ENCODE measurements around the gene ODAD3.
"Not testable (repeated sequence)": the region's sequence is repeated elsewhere in the genome, so short reads cannot be mapped to it uniquely, and the experiment has no call there.

The ODAD3 gene

DNA sequence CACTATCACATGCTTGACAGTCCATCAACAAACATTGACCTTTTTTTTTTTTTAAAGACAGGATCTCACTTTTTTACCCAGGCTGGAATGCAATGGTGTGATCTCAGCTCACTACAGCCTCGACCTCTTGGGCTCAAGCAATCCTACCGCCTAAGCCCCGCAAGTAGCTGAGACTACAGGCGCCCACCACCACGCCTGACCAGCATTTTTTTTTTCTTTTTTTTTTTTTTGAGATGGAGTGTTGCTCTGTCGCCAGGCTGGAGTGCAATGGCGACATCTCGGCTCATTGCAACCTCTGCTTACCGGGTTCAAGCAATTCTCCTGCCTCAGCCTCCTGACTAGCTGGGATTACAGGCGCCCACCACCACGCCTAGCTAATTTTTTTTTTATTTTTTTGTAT is 24.0 kb upstream of the ODAD3 start:
- not testable (repeated sequence) for DNase-seq

DNA sequence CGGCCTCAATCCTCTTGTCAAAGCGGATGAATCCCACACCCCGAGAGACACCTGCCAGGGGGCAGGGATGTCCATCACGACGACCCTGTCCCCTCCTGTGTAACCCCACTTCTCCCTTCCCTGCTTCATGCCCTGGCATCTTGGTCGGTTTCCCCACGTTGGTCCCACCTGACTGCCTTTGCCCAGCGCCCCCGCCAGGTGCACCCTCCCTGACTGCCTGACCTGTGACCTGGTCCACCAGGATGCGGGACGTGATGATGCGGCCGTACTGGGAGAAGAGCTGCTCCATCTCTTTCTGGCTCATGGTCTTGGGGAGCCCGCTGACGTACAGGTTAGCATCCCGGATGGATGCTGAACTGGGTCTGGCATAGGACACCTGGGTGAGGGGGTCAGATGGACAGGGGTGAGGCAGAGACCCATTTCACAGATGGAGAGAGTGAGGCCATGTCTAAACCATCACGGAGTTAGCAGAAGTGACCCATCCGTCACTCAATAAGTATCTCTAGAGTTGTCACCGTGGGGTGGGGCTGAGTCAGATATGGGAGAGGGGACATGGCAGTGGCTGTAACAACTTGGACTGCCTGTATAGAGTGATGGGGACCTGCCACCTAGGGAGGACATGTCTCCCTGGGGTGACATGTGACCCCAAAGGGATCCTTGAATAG is 23.4 kb upstream of the ODAD3 start:
- DNase-seq, result no peak

DNA sequence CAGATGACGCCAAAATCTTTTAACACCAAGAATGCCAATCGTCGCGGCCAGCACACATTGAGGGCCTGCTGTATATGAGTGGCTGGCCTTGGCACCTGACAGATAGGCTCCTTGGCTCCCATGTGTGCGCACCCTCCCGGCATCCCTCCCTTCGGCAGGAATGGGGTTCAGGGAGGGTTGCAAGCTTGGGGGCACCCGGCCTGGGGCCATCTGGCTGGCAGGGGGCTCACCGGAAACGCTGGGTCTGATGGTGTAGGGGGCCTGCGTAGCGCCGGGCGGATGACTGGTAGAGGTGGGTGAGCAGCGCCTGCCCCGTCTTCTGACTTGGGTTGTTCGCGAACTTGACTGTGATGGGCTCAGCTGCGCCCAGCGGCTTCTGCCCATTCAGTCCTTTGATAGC is 22.9 kb upstream of the ODAD3 start:
- no peak for DNase-seq

DNA sequence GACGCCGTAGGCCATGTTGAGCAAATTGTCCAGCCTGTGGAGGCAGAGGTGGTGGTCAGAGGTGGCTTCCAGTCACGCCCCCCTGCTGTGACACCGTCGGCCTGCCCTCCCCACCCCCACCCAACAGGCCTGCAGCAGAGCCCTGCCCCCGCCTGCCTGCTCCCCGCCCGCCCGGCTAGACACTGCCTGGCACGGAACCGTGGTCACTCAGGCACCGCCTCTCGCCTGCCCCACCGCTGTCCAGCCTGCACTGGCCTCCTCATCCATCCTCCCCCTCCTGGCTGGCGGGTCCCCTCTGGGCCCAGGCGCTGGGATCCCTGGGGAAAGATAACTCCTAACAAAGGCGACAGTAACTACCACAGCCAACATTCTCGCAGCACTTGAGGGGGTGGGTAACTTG is 22.2 kb upstream of the ODAD3 start:
- no peak for DNase-seq

DNA sequence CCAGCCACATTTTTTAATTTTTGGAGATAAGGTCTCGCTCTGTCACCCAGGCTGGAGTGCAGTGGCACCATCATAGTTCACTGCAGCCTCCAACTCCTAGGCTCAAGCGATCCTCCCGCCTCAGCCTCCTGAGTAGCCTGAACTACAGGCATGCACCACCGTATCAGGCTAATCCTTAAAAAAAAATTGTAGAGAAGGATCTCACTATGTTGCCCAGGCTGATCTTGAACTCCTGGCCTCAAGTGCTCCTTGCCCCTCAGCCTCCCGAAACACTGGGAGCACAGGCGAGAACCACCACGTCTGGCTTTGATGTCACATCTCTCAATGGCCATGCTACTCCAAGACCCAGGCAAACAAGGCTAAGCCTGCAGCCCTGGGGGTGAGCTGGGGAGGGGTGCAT is 21.7 kb upstream of the ODAD3 start:
- no peak for DNase-seq

DNA sequence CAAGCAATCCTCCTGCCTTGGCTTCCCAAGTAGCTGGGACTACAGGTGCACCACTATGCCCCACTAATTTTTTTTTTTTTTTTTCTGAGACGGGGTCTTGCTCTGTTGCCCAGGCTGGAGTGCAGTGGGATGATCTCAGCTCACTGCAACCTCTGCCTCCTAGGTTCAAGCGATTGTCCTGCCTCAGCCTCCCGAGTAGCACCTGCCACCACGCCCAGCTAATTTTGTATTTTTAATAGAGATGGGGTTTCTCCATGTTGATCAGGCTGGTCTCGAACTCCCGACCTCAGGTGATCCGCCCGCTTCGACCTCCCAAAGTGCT is 20.3 kb upstream of the ODAD3 start:
- not testable (repeated sequence) for DNase-seq

DNA sequence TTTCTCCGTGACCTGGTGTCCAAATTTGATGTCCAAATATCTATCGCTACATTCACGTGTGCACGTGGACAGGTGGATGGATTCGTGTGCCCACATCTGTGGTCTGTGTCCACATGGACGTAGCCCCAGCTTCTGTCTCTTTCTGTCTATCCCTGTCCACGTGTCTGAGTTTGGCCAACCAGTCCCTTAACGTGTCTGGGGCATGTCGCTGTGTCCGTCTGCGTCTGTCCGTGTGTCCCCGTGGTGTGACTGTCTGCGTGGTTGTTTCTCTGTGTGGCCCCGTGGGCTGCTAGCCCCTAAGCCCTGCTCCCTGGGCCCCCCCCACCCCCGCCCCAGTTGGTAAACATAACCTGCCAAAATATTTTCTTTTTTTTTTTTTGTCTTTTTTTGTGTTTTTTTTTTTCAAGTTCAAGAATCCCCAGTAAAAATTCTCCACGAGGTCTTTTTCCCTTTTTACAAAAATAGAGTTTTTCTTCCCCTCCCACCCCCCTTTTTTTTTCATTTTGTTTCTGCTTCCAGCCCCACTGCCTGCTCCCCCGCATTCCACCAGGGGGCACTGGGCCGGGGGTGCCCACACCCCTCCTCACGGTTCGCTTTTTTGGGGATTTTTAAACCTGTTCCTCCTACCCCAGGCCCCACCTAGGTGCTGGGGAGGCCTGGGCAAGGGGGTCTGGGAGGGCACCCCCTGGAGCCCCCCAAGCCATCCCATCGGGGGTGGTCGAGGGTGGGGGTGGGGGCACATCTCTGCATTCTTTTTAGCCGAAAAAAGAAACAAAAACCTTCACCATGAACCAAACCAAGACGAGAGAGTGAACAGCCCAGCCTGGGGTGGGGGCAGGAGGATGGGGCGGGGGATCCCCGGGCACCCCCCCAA is 18.8 kb upstream of the ODAD3 start:
- DNase-seq, result no peak

DNA sequence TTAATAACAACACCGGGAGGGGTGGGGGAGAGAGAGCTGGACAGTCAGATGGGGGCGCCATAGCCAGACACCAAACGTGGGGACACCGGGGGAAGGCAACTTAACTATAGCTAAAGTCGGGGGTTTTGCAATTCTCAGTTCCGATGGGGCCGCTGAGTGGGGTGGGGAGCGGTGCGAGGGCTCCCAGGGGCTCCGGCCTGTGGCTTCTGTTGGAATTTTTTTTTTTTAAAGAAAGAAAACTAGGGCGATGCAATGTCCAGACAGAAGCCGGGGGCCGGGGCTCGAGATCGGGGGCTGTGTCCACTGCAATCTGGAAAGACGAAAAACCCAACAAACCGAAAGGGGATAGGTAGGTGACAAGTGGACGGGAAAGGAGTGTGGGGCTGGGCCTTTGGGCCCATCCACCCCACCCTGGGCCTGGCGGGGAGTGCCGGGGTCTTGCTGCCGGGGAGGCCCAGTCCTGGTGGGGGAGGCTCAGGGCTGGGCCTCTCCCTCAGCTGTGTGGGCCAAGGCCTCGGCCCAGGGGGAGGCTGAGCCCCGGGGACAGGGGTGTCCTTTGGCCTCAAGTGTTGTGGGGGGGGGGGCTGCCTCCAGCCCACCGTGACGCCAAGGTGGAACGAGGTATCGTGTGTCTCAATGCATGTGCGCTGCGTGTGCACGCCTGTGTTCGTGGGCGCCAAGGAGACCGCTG is 17.8 kb upstream of the ODAD3 start:
- DNase-seq, result no peak

DNA sequence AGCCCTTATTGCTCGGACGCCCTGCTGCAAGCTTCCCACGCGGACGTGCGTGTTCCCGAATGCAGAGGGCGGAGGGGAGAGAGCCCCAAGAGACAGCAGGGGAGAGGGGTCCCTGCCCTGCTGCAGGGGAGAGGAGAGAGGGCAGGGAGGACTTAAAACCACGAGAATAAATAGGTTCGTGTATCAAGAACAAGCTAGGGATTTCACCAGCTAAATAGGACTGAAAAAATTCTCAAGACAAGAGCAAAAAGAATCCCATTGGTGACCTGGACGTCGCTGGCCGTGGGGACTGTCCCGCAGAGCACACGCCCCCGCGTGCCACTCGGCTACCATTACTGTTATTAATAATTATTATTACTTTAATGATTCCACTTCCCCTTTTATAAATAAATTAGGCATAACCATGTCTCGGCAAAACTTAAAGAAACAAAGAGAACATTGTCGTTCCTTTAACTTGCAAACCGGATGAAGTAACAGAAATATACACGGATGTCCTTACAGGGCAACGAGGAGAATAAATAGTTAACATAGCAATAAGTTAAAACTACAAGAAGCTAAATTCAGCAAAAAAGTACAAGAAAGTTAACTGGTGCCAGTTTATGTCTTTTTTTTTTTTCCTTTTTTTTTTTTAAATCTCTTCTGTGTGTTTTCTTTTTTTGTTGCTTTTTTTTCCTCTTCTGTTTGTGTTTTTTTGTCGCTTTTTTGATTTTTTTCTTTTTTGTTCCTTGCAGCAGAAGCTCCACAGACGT is 17.1 kb upstream of the ODAD3 start:
- no peak for DNase-seq

DNA sequence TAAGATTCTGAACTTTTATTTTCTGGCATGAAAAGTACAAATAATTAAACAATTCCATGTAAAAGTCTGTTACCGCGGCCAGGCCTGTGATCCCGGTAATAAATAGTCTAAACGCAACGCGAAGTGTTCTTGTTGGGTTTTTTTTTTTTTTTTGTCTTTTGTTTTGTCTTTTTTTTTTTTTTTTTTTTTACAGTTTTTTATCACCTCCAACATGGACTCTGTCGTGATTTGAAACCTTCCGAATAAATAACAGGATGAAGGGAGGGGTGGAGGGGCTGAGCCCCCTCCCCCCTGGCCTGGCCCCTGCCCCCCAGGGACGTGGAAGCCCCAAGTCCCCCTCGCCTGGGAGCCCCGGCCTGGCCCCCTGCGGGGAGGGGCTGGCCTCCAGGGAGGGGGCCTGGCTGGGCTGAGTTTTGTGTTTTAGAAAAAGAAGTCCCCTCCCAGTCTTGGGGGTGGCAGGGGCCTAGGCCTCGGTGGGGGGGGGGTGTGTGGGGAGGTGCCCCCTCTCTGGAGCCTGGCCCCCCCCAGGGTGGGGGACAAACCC is 16.5 kb upstream of the ODAD3 start:
- no peak for DNase-seq

DNA sequence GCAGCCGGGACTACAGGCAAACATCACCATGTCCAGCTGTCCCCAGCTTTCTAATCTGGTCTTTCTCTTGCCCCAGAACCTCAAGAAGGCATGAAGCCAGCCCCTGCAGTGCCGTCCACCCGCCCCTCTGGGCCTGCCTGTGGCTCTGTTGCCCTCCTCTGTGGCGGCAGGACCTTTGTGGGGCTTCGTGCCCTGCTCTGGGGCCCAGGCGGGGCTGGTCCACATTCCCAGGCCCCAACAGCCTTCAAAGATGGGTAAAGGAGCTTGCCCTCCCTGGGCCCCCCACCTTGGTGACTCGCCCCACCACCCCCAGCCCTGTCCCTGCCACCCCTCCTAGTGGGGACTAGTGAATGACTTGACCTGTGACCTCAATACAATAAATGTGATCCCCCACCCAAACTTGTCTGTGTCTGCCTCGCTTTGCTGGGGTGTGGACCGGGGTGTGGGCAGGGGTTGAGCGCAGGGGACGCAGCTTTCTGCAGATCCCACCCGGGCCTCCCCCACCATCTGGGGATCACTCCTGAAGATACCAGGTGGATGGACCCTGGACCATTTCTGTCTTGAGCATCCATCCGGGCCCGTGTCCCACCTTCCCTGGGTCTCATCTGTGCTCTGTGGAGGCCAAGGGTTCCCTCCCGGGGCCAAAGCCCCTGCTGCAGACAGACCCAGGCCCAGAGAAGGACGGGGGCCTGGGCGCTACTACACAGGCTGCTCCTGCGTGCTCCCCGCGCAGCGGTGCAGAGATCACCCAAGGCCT is 15.8 kb upstream of the ODAD3 start:
- no peak for DNase-seq

DNA sequence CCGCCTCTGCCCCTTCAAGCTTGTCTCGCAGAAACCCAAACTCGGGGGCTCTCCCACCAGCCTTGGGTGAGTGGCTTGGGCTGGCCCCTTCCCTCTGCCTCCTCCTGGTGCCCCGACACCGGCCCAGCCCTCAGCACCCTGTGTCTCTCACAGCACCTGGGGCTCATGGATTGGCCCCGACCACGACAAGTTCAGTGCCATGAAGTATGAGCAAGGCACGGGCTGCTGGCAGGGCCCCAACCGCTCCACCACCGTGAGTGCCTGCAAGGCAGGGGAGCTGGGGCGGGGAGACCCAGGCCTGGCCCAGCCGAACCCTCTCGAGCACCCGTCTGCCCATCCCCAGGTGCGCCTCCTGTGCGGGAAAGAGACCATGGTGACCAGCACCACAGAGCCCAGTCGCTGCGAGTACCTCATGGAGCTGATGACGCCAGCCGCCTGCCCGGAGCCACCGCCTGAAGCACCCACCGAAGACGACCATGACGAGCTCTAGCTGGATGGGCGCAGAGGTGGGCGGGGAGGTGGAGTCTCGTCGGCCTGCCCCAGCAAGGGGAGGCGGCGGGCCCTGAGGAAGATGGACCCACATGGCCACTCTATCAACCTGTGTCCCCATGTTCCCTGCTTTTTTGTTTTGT is 14.1 kb upstream of the ODAD3 start:
- DNase-seq, result no peak

DNA sequence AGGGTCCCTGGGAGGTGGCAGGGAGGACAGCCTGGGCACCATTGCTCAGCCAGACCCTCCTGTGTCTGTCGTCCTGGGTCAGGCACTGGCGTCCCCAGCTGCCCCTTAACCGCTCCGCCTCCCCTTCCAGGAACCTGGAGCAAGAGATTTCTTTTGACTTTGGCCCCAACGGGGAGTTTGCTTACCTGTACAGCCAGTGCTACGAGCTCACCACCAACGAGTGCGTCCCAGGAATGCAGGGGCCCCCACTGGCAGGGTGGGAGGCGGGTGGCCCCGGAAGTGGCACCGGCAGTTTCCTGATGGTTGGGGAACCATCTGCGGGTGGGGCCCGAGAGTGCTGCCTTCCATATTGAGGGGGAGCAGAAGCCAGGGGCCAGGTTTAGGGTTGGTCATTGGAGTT is 13.5 kb upstream of the ODAD3 start:
- DNase-seq, result no peak

DNA sequence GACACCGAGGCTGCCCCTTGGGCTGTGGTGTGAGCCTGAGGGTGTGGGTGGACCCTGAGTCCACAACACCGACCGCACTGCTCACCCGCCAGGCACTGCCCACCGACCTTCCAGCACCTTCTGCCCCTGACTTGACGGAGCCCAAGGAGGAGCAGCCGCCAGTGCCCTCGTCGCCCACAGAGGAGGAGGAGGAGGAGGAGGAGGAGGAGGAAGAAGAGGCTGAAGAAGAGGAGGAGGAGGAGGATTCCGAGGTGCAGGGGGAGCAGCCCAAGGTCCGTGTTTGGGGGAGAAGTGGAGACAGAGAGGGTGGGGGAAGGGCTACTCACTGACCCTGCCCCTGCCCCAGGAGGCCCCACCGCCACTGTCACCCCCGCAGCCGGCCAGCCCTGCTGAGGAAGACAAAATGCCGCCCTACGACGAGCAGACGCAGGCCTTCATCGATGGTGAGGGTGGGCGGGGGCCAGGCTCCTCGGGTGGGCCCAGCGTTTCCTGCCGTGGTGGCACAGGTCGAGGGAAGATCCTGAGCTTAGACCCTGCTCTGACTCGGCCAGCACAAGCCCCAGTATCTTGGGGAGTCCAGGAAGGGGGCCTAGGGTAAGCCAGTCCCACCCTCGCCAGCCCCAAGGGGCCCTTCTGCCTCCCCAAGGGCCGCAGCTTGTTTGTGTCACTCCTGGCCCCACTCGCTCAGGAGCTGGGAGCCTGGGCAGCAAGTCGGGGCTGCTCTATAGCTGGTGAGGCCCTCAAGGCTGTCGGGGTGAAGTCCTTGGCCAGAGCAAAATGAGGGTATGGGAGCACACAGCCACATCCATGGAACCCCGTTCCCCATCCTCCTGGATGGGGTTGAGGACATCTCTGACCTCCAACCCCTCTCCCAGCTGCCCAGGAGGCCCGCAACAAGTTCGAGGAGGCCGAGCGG is 12.7 kb upstream of the ODAD3 start:
- no peak for DNase-seq

DNA sequence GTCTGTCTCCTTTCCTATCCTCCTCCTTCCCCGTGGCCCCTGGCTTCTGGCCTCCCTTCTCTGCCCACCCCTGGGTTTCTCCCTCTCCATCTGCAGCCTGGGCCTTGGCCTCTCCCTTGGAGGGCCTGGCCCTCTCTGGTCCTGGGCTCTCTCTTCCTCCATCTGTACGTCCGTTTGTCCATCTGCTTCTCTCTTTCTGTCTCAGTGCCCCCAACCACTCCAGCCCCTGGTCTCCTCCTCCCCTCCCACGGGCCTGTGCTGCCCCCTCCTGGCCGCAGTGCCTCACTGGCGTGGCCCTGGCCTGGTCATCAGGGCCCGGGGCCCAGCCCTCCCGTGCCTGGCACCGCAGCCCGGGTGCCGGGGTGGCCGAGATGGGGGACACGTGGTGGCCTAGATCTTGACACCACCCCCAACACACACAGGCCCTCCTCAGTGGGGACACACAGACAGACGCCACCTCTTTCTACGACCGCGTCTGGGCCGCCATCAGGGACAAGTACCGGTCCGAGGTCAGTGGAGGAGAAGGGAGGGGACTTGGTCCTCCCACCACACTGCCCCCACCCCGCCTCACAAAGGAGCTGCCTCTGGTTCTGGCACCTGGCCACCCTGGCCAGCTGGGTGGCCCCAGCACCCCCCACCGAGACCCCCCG is 11.9 kb upstream of the ODAD3 start:
- DNase-seq, result peak in 1 of 2 experiments; percentile 11

DNA sequence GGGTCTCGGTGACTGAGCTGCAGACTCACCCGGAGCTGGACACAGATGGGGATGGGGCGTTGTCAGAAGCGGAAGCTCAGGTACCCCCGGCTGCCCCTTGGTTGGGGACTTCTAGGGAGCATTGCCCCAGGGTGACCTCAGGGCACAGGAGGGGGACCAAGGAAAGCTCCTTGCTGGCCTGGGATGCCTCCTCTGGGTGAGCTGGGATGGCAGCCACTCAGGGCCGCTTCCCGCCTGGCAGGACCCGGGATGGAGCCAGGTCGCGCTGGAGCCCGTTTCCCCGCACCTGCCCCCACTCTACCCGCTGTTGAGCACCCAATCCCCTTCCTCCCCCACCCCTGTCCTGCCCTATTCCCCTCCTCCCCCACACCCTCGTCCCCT is 11.3 kb upstream of the ODAD3 start:
- no peak for DNase-seq

DNA sequence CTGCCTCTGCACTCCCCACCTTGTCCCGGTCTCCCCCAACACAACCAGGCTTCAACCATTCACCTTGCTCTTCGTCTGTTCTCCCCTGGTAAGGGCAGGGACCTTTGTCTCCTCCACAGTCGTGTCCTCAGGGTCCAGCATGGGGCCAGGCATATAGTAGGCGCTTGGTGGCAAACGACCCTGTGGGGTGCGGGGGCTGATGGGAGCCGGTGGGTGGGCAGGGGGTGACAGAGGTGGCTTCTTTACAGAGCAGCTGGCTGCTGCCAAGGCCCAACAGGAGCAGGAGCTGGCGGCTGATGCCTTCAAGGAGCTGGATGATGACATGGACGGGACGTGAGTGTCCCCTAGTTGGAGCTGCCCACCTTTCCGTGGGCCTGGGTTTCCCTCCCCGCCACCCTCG is 10.2 kb upstream of the ODAD3 start:
- DNase-seq, result no peak

DNA sequence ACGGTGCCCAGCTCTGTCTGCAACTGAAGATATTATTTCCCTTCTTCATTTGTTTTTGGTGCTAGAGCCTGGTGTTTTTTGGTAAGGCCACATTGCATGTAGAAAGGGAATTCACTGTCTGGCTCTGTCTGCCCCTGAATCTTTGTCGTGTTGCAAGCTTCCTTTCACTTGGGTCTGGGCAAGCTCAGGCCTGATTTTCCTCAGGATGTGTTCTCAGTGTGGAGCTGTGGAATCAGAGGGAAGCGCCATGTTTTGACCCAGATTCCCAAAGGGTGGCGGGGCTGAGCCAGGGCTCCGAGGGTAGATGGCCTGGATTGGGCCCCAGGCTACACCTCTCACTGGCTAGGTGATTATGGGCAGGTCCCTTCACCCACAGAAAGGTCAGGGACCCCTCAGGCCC is 9.1 kb upstream of the ODAD3 start:
- no peak for DNase-seq

DNA sequence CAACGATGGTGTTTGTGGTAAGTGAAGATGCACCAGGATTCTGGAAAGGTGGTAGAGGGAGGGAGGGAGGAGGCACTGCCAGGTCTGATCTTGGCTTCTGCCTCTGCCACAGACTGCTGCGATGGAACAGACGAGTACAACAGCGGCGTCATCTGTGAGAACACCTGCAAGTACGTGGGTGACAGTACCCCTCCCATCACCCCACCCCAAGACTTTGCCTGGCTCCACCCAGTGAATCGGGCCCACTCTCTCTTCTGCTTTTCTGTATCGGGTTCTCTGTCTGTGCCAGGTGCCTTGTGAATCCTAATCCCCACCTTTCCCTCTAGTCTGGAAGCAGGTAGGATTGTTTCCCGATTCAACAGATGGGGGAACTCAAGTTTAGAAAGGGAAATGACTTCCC is 3.0 kb upstream of the ODAD3 start:
- no peak for DNase-seq

DNA sequence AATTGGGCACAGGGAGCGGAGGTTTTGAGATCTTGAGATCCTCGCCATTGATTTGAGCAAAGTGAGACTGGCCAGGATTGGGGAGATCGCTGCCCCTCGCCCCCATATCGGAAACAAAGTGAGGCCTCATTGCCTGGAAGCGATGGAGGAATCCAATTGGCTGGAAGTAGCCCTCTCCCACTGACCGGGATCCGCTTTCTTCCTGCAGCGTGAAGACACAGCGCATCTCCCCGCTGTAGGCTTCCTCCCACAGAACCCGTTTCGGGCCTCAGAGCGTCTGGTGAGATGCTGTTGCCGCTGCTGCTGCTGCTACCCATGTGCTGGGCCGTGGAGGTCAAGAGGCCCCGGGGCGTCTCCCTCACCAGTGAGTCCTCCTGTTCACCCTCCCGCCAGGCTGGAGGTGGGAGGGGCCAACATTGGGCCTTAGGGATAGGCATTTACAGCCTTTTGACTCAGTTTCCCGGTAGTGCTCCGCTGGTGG is 952 bp upstream of the ODAD3 start:
- no peak for DNase-seq
